ENCODE data around the gene MARVELD3. TPM values are rescaled to one million over a fixed set of nuclear protein-coding genes. Genes with fewer than 3 reads are reported as not detected.

The MARVELD3 gene
- total RNA-seq, 1 experiment from 2014 or later, result 7.4 TPM

GRCh38 chr16:71669926-71670536 lies 44.0 kb downstream of the MARVELD3 start:
- intact Hi-C loops (cut with micrococcal nuclease), result loop anchor here (10.0 kb wide), 1 partner anchor 75 kb away; no protein-coding TSS in a partner anchor
- Histone ChIP-seq H3K4me3 (ENCODE audit: low read length) (no peak overlapping the region), H4K20me1 (ENCODE audit: low read length) (no peaks in the 10 kb centered on the region), H3K4me2 (ENCODE audit: low read length) (no peak overlapping the region), H3K36me3 (ENCODE audit: low read depth, low read length) (peaks cover 7% of the 10 kb centered on the region; the same call in 1 of the 2 replicates), H3K9me2 (replicated peaks; ENCODE audit: low read length) (no peaks in the 10 kb centered on the region), H3K4me1 (ENCODE audit: insufficient read depth, low read length) (peaks cover 7% of the 10 kb centered on the region; the same call in 1 of the 2 replicates), H3K27ac (ENCODE audit: low read length) (no peak overlapping the region), H3K27me3 (ENCODE audit: low read length) (no peaks in the 10 kb centered on the region), H2AFZ (ENCODE audit: low read length) (no peak overlapping the region), H3K9me3 (ENCODE audit: low read length) (no peaks in the 10 kb centered on the region), H3K9ac (ENCODE audit: low read length) (no peak overlapping the region), H3K79me2 (ENCODE audit: low read length) (no peaks in the 10 kb centered on the region), H3F3A (ENCODE audit: low read length, unreplicated experiment) (no peaks in the 10 kb centered on the region)
- no TSS peak for BruUV-seq (replicated peaks)
- TF ChIP-seq, protein P1, sequence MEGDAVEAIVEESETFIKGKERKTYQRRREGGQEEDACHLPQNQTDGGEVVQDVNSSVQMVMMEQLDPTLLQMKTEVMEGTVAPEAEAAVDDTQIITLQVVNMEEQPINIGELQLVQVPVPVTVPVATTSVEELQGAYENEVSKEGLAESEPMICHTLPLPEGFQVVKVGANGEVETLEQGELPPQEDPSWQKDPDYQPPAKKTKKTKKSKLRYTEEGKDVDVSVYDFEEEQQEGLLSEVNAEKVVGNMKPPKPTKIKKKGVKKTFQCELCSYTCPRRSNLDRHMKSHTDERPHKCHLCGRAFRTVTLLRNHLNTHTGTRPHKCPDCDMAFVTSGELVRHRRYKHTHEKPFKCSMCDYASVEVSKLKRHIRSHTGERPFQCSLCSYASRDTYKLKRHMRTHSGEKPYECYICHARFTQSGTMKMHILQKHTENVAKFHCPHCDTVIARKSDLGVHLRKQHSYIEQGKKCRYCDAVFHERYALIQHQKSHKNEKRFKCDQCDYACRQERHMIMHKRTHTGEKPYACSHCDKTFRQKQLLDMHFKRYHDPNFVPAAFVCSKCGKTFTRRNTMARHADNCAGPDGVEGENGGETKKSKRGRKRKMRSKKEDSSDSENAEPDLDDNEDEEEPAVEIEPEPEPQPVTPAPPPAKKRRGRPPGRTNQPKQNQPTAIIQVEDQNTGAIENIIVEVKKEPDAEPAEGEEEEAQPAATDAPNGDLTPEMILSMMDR (conservative IDR thresholded peaks at IDR 0.05; ENCODE audit: low read depth, low read length), result no peak
- TF ChIP-seq EZH2 (IDR thresholded peaks at IDR 0.05; ENCODE audit: low read length, unreplicated experiment) (no peak), EZH2phosphoT487 (IDR thresholded peaks at IDR 0.05; ENCODE audit: borderline replicate concordance, low read length) (no peak)
- ATAC-seq (no peak), DNase-seq (no peak)
- ChIA-PET CTCF (interaction anchor here (0.5 kb wide), 1 partner anchor 59 kb away, joined by 3 read pairs; no protein-coding TSS in a partner anchor), POLR2A (ENCODE audit: unreplicated experiment) (no interaction called here)

GRCh38 chr16:71670537-71670936 lies 44.6 kb downstream of the MARVELD3 start:
- Histone ChIP-seq H4K20me1 (ENCODE audit: low read length) (no peaks in the 10 kb centered on the region), H3K4me3 (ENCODE audit: low read length) (no peak overlapping the region), H3K9ac (ENCODE audit: low read length) (no peak overlapping the region), H2AFZ (ENCODE audit: low read length) (no peak overlapping the region), H3K4me2 (ENCODE audit: low read length) (no peak overlapping the region), H3K9me3 (ENCODE audit: low read length) (no peaks in the 10 kb centered on the region), H3K27ac (ENCODE audit: low read length) (no peak overlapping the region), H3K36me3 (ENCODE audit: low read depth, low read length) (peaks cover 7% of the 10 kb centered on the region; the same call in 1 of the 2 replicates), H3K79me2 (ENCODE audit: low read length) (no peaks in the 10 kb centered on the region), H3K9me2 (replicated peaks; ENCODE audit: low read length) (no peaks in the 10 kb centered on the region), H3K27me3 (ENCODE audit: low read length) (no peaks in the 10 kb centered on the region), H3F3A (ENCODE audit: low read length, unreplicated experiment) (no peaks in the 10 kb centered on the region), H3K4me1 (ENCODE audit: insufficient read depth, low read length) (peaks cover 7% of the 10 kb centered on the region; the same call in 1 of the 2 replicates)
- DNase-seq, result no peak
- ATAC-seq, result no peak
- intact Hi-C loops (cut with micrococcal nuclease), result loop anchor here (10.0 kb wide), 1 partner anchor 74 kb away; no protein-coding TSS in a partner anchor
- no TSS peak for BruUV-seq (replicated peaks)
- no peak for TF ChIP-seq EZH2 (IDR thresholded peaks at IDR 0.05; ENCODE audit: low read length, unreplicated experiment)
- no peak for TF ChIP-seq EZH2phosphoT487 (IDR thresholded peaks at IDR 0.05; ENCODE audit: borderline replicate concordance, low read length)
- TF ChIP-seq, protein P1 (conservative IDR thresholded peaks at IDR 0.05; ENCODE audit: low read depth, low read length), result no peak
- ChIA-PET POLR2A (ENCODE audit: unreplicated experiment) (no interaction called here), CTCF (interaction anchor here (0.5 kb wide), 1 partner anchor 59 kb away, joined by 3 read pairs; no protein-coding TSS in a partner anchor)

GRCh38 chr16:71671165-71671564 lies 45.2 kb downstream of the MARVELD3 start:
- H4K20me1 ChIP-seq (ENCODE audit: low read length), result no peaks in the 10 kb centered on the region
- ChIA-PET CTCF (no interaction called here), POLR2A (ENCODE audit: unreplicated experiment) (no interaction called here)
- peaks cover 7% of the 10 kb centered on the region; the same call in 1 of the 2 replicates for H3K4me1 ChIP-seq (ENCODE audit: insufficient read depth, low read length)
- no peak for DNase-seq
- no peaks in the 10 kb centered on the region for H3K9me3 ChIP-seq (ENCODE audit: low read length)
- no peak overlapping the region for H3K4me3 ChIP-seq (ENCODE audit: low read length)
- no peak overlapping the region for H3K27ac ChIP-seq (ENCODE audit: low read length)
- no TSS peak for BruUV-seq (replicated peaks)
- no peak overlapping the region for H3K4me2 ChIP-seq (ENCODE audit: low read length)
- H3K79me2 ChIP-seq (ENCODE audit: low read length), result no peaks in the 10 kb centered on the region
- no peak for ATAC-seq
- H3K9me2 ChIP-seq (replicated peaks; ENCODE audit: low read length), result no peaks in the 10 kb centered on the region
- H3K9ac ChIP-seq (ENCODE audit: low read length), result no peak overlapping the region
- no peaks in the 10 kb centered on the region for H3K27me3 ChIP-seq (ENCODE audit: low read length)
- TF ChIP-seq, protein P1 (conservative IDR thresholded peaks at IDR 0.05; ENCODE audit: low read depth, low read length), result no peak
- no peak for TF ChIP-seq EZH2phosphoT487 (IDR thresholded peaks at IDR 0.05; ENCODE audit: borderline replicate concordance, low read length)
- TF ChIP-seq EZH2 (IDR thresholded peaks at IDR 0.05; ENCODE audit: low read length, unreplicated experiment), result no peak
- H3K36me3 ChIP-seq (ENCODE audit: low read depth, low read length), result peaks cover 7% of the 10 kb centered on the region
- no peaks in the 10 kb centered on the region for H3F3A ChIP-seq (ENCODE audit: low read length, unreplicated experiment)
- intact Hi-C loops (cut with micrococcal nuclease), result loop anchor here (10.0 kb wide), 1 partner anchor 74 kb away; no protein-coding TSS in a partner anchor
- no peak overlapping the region for H2AFZ ChIP-seq (ENCODE audit: low read length)

All from PC-3 (cell line).